Activated B cell treated with CpG ODN at 0.5 μM for 24 hours (primary cell): ENCODE data around the gene ARHGEF5. TPM values are rescaled to one million over a fixed set of nuclear protein-coding genes. Genes with fewer than 3 reads are reported as not detected.

Experiments
- ATAC-seq: fragments of 200-7000 bp; cut with Tn5 transposase; one replicate; pipeline ENCODE4 v1.10.0; 2021; ENCODE audit warnings: low read depth, mild to moderate bottlenecking, moderate library complexity
- CTCF ChIA-PET: fragments of 350-600 bp; sonication (Branson Sonifier 250); formaldehyde crosslinking; loops from one replicate; lab custom pipeline; 2021; ENCODE audit warnings: antibody characterized with exemption; lab: Charles Lee
- POLR2A ChIA-PET: fragments of 350-600 bp; sonication (Branson Sonifier 250); formaldehyde crosslinking; loops from one replicate; lab custom pipeline; 2021; ENCODE audit warnings: antibody characterized with exemption; lab: Charles Lee
- DNase-seq: peaks from one replicate; pipeline ENCODE4 v3.0.0; 2022
- H3K27ac Mint-ChIP-seq: one replicate; pipeline ENCODE4 v1.8.0; 2020; ENCODE audit warnings: mixed read lengths
- H3K27me3 Mint-ChIP-seq: one replicate; pipeline ENCODE4 v1.8.0; 2021; ENCODE audit warnings: mixed read lengths
- H3K36me3 Mint-ChIP-seq: one replicate; pipeline ENCODE4 v1.8.0; 2021; ENCODE audit warnings: low read depth, mixed read lengths
- H3K4me1 Mint-ChIP-seq: one replicate; pipeline ENCODE4 v1.8.0; 2021; ENCODE audit warnings: mixed read lengths
- H3K4me3 Mint-ChIP-seq: one replicate; pipeline ENCODE4 v1.8.0; 2020; ENCODE audit warnings: mild to moderate bottlenecking, mixed read lengths
- H3K9me3 Mint-ChIP-seq: one replicate; pipeline ENCODE4 v1.8.0; 2020; ENCODE audit warnings: mixed read lengths
- intact Hi-C: fragments of 100-400 bp; cut with micrococcal nuclease; formaldehyde crosslinking; loops from one replicate; pipeline ENCODE4 v1.15.1; 2024
- total RNA-seq: library from RNA; stranded (reverse); gene quantifications from 2 replicates; pipeline ENCODE4 v1.2.3, GENCODE V29; 2022
- TF ChIP-seq, protein P1 (sequence below): fragments of 200-600 bp; IDR thresholded peaks from one replicate; pipeline ENCODE4 v1.8.0; 2022; ENCODE audit warnings: antibody characterized with exemption, mild to moderate bottlenecking

ARHGEF5 gene
- total RNA-seq, 1 donor from 2014 or later, result 6.4 TPM

DNA sequence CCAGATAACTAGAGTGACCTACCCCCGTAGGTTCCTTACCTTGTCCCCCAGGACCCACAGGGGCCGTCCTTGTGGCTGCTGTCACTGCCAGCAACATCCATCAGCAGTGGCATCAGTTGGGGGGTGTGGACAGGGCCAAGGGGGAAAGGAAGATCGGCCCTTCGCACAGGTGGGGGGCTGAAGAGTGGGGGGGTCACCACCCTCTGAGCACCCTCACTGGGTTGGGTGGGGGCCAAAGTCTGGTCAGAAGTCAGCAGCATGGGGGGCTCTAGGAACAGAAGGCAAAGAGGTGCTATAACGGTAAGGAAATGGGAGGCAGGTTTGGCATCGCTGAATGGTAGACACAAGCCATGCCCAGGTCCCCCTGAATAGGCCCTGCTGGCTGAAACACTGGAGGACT, 43.7 kb downstream of the ARHGEF5 start:
- intact Hi-C loops, result loop anchor here (10.0 kb wide), 1 partner anchor 1154 kb away; no protein-coding TSS in a partner anchor
- ChIA-PET POLR2A (no interaction called here), CTCF (no interaction called here)
- no peaks in the 10 kb centered on the region for H3K9me3 Mint-ChIP-seq
- no peak overlapping the region for H3K4me3 Mint-ChIP-seq
- TF ChIP-seq, protein P1, sequence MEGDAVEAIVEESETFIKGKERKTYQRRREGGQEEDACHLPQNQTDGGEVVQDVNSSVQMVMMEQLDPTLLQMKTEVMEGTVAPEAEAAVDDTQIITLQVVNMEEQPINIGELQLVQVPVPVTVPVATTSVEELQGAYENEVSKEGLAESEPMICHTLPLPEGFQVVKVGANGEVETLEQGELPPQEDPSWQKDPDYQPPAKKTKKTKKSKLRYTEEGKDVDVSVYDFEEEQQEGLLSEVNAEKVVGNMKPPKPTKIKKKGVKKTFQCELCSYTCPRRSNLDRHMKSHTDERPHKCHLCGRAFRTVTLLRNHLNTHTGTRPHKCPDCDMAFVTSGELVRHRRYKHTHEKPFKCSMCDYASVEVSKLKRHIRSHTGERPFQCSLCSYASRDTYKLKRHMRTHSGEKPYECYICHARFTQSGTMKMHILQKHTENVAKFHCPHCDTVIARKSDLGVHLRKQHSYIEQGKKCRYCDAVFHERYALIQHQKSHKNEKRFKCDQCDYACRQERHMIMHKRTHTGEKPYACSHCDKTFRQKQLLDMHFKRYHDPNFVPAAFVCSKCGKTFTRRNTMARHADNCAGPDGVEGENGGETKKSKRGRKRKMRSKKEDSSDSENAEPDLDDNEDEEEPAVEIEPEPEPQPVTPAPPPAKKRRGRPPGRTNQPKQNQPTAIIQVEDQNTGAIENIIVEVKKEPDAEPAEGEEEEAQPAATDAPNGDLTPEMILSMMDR, result no peak
- H3K36me3 Mint-ChIP-seq, result no peaks in the 10 kb centered on the region
- DNase-seq (no peak), ATAC-seq (no peak)
- H3K27me3 Mint-ChIP-seq, result peaks cover 5% of the 10 kb centered on the region
- H3K27ac Mint-ChIP-seq, result no peak overlapping the region
- H3K4me1 Mint-ChIP-seq, result no peaks in the 10 kb centered on the region

DNA sequence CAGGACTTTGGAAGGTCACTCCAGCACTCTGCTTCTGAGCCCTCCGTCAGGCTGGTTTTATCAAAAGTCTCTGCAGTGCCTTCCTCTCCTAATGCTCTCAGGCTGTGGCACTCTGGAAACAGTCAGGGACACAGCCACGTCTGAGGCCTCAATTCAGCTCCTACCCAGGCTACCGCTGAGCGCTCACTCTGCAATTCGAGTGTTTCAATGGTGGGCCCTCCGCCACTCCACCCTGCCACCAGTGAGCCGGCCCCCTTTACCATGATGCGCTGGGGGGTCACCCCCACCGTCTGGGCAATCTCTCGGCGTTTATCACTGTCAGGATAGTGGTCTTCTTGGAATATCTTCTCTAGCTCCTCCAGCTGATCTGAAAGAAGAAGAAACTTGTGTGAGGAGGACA, 44.7 kb downstream of the ARHGEF5 start:
- Mint-ChIP-seq H3K4me3 (no peak overlapping the region), H3K9me3 (no peaks in the 10 kb centered on the region), H3K4me1 (no peaks in the 10 kb centered on the region), H3K27ac (no peak overlapping the region), H3K27me3 (peaks cover 5% of the 10 kb centered on the region), H3K36me3 (no peaks in the 10 kb centered on the region)
- ChIA-PET CTCF (no interaction called here), POLR2A (no interaction called here)
- DNase-seq (no peak), ATAC-seq (no peak)
- TF ChIP-seq, protein P1, result no peak
- intact Hi-C loops, result loop anchor here (10.0 kb wide), 1 partner anchor 1155 kb away; no protein-coding TSS in a partner anchor

DNA sequence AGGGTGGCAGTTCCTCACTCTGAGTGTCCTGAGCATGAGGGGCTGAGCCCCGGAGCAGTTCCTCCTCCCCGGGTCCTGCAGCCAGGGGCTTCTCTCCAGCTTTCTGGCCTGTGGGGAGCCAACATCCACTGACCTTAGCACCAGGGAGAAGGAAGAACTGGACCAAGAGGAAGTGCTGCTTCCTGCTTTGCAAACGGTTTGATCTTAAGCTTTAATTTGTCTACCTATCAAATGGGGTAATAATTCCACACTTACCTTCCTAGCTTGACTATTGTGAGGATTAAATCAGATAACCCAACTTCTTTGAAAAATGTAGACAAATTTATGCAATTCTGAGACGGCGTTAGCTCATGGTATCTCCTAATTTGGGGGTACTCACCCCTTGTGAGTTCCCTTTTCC, 46.3 kb downstream of the ARHGEF5 start:
- intact Hi-C loops, result no loop called here
- DNase-seq (no peak), ATAC-seq (no peak)
- Mint-ChIP-seq H3K27ac (no peak overlapping the region), H3K9me3 (no peaks in the 10 kb centered on the region), H3K27me3 (peaks cover 8% of the 10 kb centered on the region), H3K4me1 (no peaks in the 10 kb centered on the region), H3K36me3 (no peaks in the 10 kb centered on the region), H3K4me3 (no peak overlapping the region)
- TF ChIP-seq, protein P1, result no peak
- ChIA-PET CTCF (no interaction called here), POLR2A (no interaction called here)

DNA sequence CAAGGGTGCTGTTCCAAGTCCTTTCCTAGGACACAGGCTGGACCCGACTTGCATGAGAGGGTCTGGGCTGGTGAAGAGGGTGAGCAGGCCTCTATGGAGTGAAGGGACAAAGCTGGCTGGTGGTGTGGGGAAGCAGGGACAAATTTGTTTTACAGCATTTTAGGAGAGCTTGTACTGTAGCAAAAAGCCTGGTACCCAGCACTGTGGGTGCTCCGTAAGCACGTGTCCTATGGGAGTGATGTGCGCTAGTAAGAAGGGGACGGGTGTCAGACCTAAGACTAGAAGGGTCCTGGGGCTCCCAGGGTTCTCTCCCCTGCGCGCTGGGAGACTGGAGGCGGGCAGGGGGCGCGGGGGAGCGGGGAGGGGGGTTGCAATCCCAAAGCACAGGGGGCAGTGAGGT, 47.9 kb downstream of the ARHGEF5 start:
- CTCF ChIA-PET, result no interaction called here
- no peak for ATAC-seq

DNA sequence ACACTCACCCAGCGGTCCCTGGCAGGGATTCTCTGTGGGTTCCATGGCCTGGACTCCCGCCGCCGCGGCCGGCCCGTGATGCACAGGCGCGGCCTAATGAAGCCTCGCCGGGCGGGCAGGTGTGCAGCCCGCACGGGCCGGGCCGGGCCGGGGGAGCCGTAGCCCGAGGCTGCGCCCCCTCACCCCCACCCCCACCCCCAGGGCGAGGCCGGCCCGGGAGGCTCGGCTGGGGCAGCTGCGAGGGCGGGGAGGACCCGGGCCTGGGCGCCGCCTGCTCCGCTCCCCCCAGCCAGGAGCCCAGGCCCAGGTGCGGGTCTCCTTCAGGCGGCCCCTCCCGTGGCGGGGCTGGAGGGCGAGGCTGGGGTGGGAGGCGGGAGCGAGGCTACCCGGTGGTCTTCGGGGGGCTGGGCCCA, 48.5 kb downstream of the ARHGEF5 start, which contains the start of gene NOBOX:
TSS of gene NOBOX (minus strand) at position 45 of the 413 bp plus-strand sequence.
- no peaks in the 10 kb centered on the region for H3K4me1 Mint-ChIP-seq
- intact Hi-C loops, result no loop called here
- H3K36me3 Mint-ChIP-seq, result no peaks in the 10 kb centered on the region

More for the DNA sequence above, 47.9 kb downstream of the ARHGEF5 start:
- Mint-ChIP-seq H3K27ac (no peak overlapping the region), H3K9me3 (no peaks in the 10 kb centered on the region), H3K27me3 (peaks cover 8% of the 10 kb centered on the region), H3K4me3 (no peak overlapping the region), H3K36me3 (no peaks in the 10 kb centered on the region), H3K4me1 (no peaks in the 10 kb centered on the region)
- POLR2A ChIA-PET, result no interaction called here
- intact Hi-C loops, result no loop called here
- TF ChIP-seq, protein P1, result no peak
- DNase-seq, result no peak

More for the DNA sequence above, 48.5 kb downstream of the ARHGEF5 start, which contains the start of gene NOBOX:
- no peak within 1 kb of the TSS for H3K4me3 Mint-ChIP-seq
- ChIA-PET CTCF (no interaction called here), POLR2A (no interaction called here)
- DNase-seq (no peak), ATAC-seq (no peak)
- H3K9me3 Mint-ChIP-seq, result no peaks in the 10 kb centered on the region
- H3K27ac Mint-ChIP-seq, result no peak within 1 kb of the TSS
- H3K27me3 Mint-ChIP-seq, result peaks cover 6% of the 10 kb centered on the region
- TF ChIP-seq, protein P1, result no peak
